Measurements from ENCODE around the gene FGF14. TPM values are rescaled to one million over a fixed set of nuclear protein-coding genes. Genes with fewer than 3 reads are reported as not detected.

Gene FGF14
- total and polyA plus RNA-seq, 2 of the 4 experiments (the other 2 are of a cell fraction), result under 0.01 TPM; not detected in 1

DNA sequence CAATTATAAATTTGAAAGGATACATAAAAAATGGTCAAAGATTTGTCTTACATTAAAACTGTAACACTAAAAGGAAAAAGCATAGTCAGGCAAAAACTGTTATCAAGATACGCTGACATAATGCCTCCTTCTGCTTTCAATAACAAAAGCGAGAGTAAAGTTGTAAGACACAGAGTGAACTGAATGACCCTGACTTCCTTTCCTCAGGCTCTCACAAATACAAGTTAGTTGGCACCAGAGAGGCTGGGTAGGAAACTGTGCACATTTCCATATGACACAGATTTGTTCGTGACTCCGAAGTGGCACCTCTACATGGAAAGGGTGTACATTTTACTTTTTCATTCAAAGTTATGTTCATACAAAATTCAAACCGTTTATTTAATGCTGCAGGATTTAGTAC lies 15.4 kb downstream of the FGF14 start:
- Histone ChIP-seq H2AFZ (replicated peaks; ENCODE audit: low read length, poor library complexity) (no peak overlapping the region), H3K14ac (replicated peaks; ENCODE audit: low read depth, low read length) (no peak overlapping the region), H3K4me2 (ENCODE audit: low read depth, low read length) (no peak overlapping the region), H4K5ac (ENCODE audit: low read depth, low read length) (no peak overlapping the region), H3K4ac (ENCODE audit: low read depth, low read length) (no peak overlapping the region), H2BK20ac (ENCODE audit: low read depth, low read length) (no peak overlapping the region), H2BK5ac (ENCODE audit: low read depth, low read length, poor library complexity, severe bottlenecking) (no peak overlapping the region), H3K27me3 (ENCODE audit: control insufficient read depth, insufficient read depth, low read length) (no peaks in the 10 kb centered on the region), H4K20me1 (ENCODE audit: insufficient read depth, low read length) (no peaks in the 10 kb centered on the region), H2AK5ac (ENCODE audit: low read depth, low read length) (no peak overlapping the region), H3K9me1 (ENCODE audit: insufficient read depth, low read length) (no peaks in the 10 kb centered on the region), H3K27ac (ENCODE audit: insufficient read depth, low read length) (no peak overlapping the region), H3K4me3 (ENCODE audit: insufficient read depth, low read depth, low read length) (no peak overlapping the region), H3K9me3 (ENCODE audit: control insufficient read depth, insufficient read depth, low read length) (no peaks in the 10 kb centered on the region), H3K18ac (ENCODE audit: low read depth, low read length) (no peak overlapping the region), H2BK120ac (ENCODE audit: low read depth, low read length) (no peak overlapping the region), H4K8ac (ENCODE audit: low read depth in 2 of 2, low read length in 2 of 2) (no peak overlapping the region), H2AK9ac (replicated peaks; ENCODE audit: low read depth, low read length, poor library complexity) (no peak overlapping the region), H4K91ac (ENCODE audit: insufficient read depth, low read depth, low read length) (no peak overlapping the region), H3K4me1 (ENCODE audit: control insufficient read depth, insufficient read depth, low read length) (no peaks in the 10 kb centered on the region), H3K9ac (ENCODE audit: low read depth, low read length) (no peak overlapping the region), H3K23ac (ENCODE audit: low read depth, low read length) (no peak overlapping the region), H2BK15ac (ENCODE audit: low read depth, low read length) (no peak overlapping the region), H3K56ac (ENCODE audit: extremely low read depth, insufficient read depth, low read length) (no peak overlapping the region), H3K79me1 (ENCODE audit: low read depth in 1 of 2, low read length in 2 of 2) (no peaks in the 10 kb centered on the region), H3K36me3 (ENCODE audit: control insufficient read depth, insufficient read depth, low read length) (no peaks in the 10 kb centered on the region)
- POLR2A ChIA-PET (ENCODE audit: unreplicated experiment), result no interaction called here
- BruUV-seq (replicated peaks), result no TSS peak
- TF ChIP-seq, protein P1, sequence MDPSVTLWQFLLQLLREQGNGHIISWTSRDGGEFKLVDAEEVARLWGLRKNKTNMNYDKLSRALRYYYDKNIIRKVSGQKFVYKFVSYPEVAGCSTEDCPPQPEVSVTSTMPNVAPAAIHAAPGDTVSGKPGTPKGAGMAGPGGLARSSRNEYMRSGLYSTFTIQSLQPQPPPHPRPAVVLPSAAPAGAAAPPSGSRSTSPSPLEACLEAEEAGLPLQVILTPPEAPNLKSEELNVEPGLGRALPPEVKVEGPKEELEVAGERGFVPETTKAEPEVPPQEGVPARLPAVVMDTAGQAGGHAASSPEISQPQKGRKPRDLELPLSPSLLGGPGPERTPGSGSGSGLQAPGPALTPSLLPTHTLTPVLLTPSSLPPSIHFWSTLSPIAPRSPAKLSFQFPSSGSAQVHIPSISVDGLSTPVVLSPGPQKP (IDR thresholded peaks at IDR 0.05; ENCODE audit: borderline replicate concordance, low read depth, low read length), result no peak
- TF ChIP-seq, protein P2, sequence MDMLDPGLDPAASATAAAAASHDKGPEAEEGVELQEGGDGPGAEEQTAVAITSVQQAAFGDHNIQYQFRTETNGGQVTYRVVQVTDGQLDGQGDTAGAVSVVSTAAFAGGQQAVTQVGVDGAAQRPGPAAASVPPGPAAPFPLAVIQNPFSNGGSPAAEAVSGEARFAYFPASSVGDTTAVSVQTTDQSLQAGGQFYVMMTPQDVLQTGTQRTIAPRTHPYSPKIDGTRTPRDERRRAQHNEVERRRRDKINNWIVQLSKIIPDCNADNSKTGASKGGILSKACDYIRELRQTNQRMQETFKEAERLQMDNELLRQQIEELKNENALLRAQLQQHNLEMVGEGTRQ (IDR thresholded peaks at IDR 0.05; ENCODE audit: low read depth, low read length), result no peak
- TF ChIP-seq NFE2L2 (IDR thresholded peaks at IDR 0.05; ENCODE audit: low read depth, low read length) (no peak), CTCF (conservative IDR thresholded peaks at IDR 0.05; ENCODE audit: low read depth, low read length) (no peak), SMC3 (IDR thresholded peaks at IDR 0.05; ENCODE audit: low read depth, low read length) (no peak), RFX5 (IDR thresholded peaks at IDR 0.05; ENCODE audit: low read depth, low read length) (no peak), CEBPB (IDR thresholded peaks at IDR 0.05; ENCODE audit: low read depth, low read length) (no peak), MXI1 (IDR thresholded peaks at IDR 0.05; ENCODE audit: borderline replicate concordance, low read depth, low read length) (no peak), MAFK (IDR thresholded peaks at IDR 0.05; ENCODE audit: low read depth, low read length) (no peak), BHLHE40 (IDR thresholded peaks at IDR 0.05; ENCODE audit: low read depth, low read length) (no peak), RAD21 (IDR thresholded peaks at IDR 0.05; ENCODE audit: low read length) (no peak), POLR2A (IDR thresholded peaks at IDR 0.05; ENCODE audit: low read depth, low read length) (no peak)
- WGBS, 2 experiments (ENCODE audit: extremely low coverage in 2 of 2, insufficient read length in 1 of 2), result no CpG with 5 or more reads among the region's 5 CpGs
- ATAC-seq (ENCODE audit: low read depth) (no peak), DNase-seq (no peak)
- intact Hi-C loops (cut with micrococcal nuclease), result no loop called here
- in situ Hi-C loops (cut with MboI; ENCODE audit: low sequenced_read_pairs), result no loop called here
- CTCF ChIA-PET, result no interaction called here
- dilution Hi-C loops (cut with HindIII; ENCODE audit: low sequenced_read_pairs, unreplicated experiment), result no loop called here

Measured in IMR-90 (cell line).